ENCODE results near the gene DENR.

GRCh38 chr12:122793685-122794106 is 41.1 kb downstream of the DENR start:
- TF ChIP-seq CTCF (IDR thresholded peaks at IDR 0.05): peak; percentile 46 to 66 (median 60)
- TF ChIP-seq POLR2A (IDR thresholded peaks at IDR 0.05): no peak
